Cortex of kidney (tissue), 1 donor: ENCODE results near the gene NUP133.
"Not testable (repeated sequence)": the region's sequence is repeated elsewhere in the genome, so short reads cannot be mapped to it uniquely, and the experiment has no call there.

Source experiments
- DNase-seq: peaks from one replicate; lab custom pipeline; 2025; lab: John Stamatoyannopoulos, UW

NUP133 gene

GRCh38 chr1:229412056-229412455 is 96.1 kb downstream of the NUP133 start:
- DNase-seq: no peak

- DNase-seq: no peak
Observed at GRCh38 chr1:229411434-229412055, 96.6 kb downstream of the NUP133 start.

- no peak for DNase-seq
Observed at GRCh38 chr1:229410692-229411433, 97.3 kb downstream of the NUP133 start.

GRCh38 chr1:229410370-229410691 is 97.8 kb downstream of the NUP133 start:
- DNase-seq: no peak

GRCh38 chr1:229409616-229410369 is 98.3 kb downstream of the NUP133 start:
- no peak for DNase-seq

GRCh38 chr1:229408458-229409037 is 99.6 kb downstream of the NUP133 start:
- no peak for DNase-seq

GRCh38 chr1:229407206-229408026 is 100.7 kb downstream of the NUP133 start:
- DNase-seq: no peak

GRCh38 chr1:229406798-229407197 is 101.3 kb downstream of the NUP133 start:
- DNase-seq: no peak

GRCh38 chr1:229403573-229403972 is 104.6 kb downstream of the NUP133 start:
- DNase-seq: no peak

- no peak for DNase-seq
Observed at GRCh38 chr1:229402993-229403392, 105.1 kb downstream of the NUP133 start.

GRCh38 chr1:229402329-229402728 is 105.8 kb downstream of the NUP133 start:
- DNase-seq: not testable (repeated sequence)

GRCh38 chr1:229397762-229398161 is 110.4 kb downstream of the NUP133 start:
- DNase-seq: no peak

- no peak for DNase-seq
Observed at GRCh38 chr1:229396585-229397206, 111.4 kb downstream of the NUP133 start.

GRCh38 chr1:229394517-229394916 is 113.6 kb downstream of the NUP133 start:
- not testable (repeated sequence) for DNase-seq

GRCh38 chr1:229392936-229393335 is 115.2 kb downstream of the NUP133 start:
- DNase-seq: no peak
